GM19372 (cell line): ENCODE data around the gene SPATA31C1.
"Not testable (repeated sequence)": the region's sequence is repeated elsewhere in the genome, so short reads cannot be mapped to it uniquely, and the experiment has no call there.

ENCODE experiments used
- ATAC-seq: cut with Tn5 transposase; IDR thresholded peaks from one replicate; pipeline ENCODE4 v1.9.1; 2021; ENCODE audit warnings: mild to moderate bottlenecking, low read depth, moderate library complexity; ENCODE audit not compliant: unreplicated experiment

Gene SPATA31C1

DNA sequence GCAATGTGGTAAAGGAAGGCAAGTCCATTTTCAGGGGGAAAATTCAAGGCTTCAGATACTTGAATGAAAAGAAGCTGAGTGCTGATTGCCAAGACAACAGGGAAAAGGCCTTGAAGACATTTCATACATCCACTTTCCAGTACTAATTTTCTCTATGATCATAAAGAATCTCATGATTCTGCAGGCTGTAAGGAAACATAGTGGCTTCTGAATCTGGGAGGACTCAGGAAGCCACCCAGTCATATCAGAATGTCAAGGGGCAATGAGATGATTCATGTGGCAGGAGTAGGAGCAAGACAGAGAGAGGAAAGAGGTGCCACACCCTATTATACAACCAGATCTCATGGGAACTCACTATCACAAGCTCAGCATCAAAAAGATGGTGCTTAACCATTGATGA lies 11.4 kb downstream of the SPATA31C1 start:
- ATAC-seq, result not testable (repeated sequence)

DNA sequence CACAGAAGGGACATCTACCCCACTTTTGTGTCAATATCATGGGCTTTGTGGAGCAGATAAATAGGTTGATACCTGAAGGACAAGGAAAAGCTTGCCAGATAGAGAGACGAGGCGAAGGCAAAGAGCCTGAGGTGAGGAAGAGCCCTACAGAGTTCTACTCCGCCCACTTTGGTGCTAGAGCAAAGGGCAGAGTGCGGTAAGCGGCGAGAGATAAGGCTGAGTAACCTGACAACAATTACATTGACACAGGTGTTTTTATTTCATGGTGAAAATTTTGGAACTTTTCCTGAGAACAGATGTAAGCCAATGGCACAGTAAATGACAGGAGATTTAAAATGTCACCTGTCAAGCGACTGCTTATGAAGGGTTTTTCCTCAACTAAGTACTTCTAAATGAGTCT lies 16.7 kb downstream of the SPATA31C1 start:
- not testable (repeated sequence) for ATAC-seq

DNA sequence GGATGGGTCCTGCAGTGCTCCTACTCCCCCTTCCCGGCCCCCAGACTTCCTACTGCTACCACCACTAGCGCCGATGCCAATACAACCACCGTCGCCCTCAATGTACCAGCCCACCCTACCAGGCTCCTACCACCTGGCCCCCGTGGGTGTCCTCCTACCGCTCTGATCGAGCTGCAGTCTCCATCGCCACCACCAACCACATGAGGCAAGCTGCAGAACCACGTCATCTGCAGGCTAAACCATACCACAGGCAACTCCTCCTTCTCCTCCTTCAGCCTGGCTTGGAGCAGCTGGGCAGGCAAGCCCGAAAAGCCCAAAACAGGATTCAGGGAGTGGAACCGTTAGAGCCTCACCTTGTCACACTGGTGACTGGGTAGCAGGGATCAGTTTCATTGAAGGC lies 19.6 kb downstream of the SPATA31C1 start:
- not testable (repeated sequence) for ATAC-seq

DNA sequence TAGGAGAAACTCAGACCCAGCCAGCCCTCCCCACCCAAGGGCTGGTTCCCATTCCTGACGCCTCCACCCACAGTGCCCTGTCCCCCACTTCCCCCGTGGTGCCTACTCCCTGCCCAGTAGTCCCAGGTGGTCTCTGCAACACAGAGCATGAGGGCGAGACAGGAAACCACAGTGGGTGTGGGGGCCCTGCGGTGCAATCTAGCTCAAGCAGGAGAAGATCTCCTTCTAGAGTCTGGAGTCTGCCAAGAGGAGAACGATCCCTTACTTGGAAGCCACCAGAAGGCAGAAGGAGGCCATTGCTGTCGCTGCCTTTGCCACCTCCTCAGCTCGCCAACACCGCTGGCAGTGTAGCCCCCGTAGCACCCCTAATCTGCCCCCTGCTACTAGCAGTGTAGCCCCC lies 20.2 kb downstream of the SPATA31C1 start:
- not testable (repeated sequence) for ATAC-seq

DNA sequence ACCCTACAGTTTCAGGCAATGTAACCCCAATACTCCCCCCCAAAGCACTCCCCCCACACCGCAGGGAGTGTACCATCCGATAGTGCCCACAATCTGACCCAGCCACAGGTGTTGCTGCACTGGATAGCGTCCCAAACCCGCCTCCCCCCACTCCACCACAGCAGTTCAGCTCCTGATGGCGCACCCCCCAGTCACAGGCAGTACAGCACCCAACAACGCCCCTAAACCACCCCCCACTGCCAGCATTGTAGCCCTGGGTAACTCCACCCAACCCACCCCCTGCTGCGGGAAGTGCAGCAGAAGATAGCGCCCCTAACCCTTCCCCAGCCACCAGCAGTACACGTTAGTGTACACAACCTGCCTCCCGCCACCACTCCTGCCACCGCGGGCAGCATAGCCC lies 20.6 kb downstream of the SPATA31C1 start:
- not testable (repeated sequence) for ATAC-seq

DNA sequence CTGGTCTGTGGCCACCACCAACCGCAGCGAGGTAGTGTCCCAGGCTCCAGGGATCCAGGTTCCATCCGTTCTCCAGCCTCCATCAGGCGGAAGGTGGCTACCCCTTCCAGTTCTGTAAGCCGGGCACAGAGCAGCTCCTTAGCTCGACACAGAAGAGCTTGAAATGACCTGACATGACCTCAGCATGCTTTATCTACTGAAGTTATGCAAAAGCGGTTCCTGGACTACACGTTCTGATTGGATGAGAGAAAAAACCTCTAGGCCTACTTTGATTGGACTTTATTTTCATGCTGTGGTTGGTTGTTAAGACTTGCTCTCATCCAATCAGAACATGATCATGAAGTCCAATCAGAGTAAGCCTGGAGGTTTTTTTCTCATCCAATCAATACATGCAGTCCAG lies 21.3 kb downstream of the SPATA31C1 start:
- not testable (repeated sequence) for ATAC-seq

DNA sequence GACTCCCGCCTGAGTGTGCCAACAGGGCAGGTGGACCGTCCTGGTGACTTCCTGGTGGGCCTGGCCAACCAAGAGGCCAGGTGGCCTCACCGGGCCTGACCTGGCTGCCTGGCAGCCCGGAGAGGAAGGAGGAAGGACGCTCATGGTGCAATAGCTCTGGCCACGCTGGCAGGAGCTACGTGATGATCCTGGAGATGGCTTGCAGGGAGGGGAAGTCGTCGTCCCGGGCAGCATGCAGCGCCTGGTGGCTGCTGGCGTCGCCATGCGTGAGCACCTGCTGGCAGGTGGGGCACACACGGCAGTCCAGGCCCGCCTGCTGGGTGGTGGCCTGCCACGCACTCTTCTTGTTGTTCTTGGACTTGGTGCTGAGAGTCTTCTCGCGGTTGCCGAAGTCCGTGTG lies 26.3 kb downstream of the SPATA31C1 start:
- no peak for ATAC-seq

DNA sequence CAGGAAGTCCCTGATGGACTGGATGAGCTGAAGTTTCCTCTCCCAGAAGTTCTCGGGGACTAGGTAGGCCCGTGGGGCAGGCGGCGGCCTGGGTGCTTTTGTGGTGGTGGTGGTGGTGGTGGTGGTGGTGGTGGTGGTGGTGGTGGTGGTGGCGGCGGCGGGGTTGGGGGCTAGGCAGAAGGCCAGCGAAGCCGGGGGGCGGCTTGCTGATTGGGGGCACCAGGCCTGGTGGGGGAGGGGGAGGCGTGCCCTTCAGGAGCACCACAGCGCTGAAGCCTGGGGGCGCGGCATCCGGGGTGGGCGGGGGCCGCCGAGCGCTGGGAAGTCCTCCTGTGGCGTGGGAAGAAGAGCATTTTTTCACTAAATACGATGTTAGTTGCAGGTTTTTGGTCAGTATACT lies 26.9 kb downstream of the SPATA31C1 start:
- no peak for ATAC-seq

DNA sequence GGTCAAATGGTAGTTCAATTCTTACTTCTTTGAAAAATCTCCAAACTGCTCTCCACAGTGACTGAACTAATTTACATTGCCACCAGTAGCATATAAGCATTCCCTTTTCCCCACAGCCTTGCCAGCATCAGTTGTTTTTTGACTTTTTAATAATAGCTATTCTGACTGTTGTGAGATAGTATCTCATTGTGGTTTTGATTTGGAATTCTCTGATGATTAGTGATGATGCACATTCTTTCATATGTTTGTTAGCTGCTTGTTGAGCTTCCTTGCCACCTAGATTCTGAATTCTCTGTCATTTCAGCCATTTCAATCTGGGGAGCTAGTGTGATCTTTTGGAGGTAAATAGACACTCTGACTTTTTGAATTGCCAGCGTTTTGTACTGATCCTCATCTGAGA lies 32.5 kb downstream of the SPATA31C1 start:
- ATAC-seq, result no peak

DNA sequence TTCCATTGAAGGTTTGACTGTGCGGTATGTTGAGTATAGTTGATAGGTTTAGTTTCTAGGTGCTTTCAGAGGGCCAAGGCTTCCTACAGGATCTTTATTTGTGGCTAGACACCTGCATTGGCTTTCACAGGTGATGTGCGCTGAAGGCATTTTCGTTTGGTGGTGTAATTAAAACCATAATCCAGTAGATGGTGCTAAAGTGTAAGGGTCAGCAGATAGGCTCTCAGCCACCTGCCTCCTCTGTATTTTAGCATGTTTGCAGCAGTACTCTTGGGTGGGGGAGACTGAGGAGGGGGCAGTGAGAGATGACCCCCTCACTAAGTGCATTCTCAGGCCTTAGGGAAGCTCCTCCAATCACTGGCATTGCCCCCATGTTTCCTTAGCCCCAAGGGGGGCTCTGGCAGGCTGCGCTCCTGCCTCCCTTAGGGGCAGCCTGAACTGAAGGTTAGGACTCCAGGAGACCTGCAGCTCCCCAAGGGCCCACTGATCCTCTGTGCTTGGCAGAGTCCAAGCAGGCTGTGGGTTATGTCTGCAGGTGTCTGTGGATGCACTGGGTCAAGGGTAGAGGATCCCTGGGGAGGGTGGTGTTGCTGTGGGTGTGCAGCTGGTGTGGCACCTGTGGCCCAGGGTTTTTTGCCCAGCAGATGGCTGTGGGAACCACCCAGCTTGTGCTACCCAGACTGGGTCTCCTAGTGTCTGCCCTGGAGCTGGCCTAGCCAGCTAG lies 33.2 kb downstream of the SPATA31C1 start:
- no peak for ATAC-seq

DNA sequence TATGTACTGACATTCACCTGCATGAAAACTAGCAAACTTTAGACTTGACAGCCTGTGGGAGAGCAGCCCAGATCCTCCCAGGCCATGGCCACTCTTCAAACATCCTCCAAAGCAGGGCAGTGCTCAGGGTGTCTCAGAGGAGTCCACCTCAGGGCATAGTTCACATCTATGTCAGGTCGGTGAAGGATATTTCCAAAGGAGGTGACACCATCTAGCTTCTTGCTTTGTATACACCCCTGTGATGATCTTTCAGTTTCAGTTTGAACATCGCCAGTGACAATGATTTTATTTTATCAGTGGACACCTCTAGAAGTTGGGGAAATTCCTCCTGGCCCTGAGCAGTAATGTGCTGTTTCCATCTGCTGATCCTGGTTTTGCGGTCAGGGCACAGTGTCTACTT lies 36.5 kb downstream of the SPATA31C1 start:
- no peak for ATAC-seq

DNA sequence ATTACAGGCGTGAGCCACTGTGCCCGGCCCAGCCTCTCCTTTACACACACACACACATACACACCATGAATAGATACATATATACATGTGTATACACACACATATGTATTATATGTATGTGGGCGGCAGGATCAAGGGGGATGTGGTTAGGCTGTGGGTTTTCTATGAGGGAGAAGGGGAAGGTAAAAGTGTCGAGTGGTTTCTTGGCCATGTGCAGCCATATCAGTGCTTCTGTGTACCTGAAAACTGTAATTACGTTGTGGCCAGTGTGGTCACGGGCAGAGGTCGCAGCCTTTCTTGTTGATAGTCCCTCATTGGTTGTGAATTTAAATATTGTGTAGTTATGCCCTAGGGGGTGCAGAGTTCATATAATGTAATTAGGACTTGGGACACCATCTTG lies 40.1 kb downstream of the SPATA31C1 start:
- no peak for ATAC-seq

DNA sequence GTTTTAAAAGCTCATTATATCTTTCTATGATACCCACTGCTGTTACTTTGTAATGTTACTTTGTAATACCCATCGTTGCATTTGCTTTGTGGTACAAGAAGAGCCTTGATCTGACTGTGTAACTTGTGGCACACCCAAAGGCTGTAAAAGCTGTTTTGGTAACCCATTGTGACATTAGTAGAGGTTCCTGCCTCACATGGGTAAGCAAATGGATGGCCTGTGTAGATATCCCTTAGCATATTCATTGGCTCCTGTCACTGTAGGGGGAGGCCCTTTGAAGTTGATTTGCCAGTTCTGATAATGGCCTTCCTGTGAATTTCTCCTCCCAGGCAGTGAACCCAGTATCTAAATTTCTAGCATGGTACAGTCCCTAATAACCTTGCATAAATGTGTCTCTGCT lies 40.8 kb downstream of the SPATA31C1 start:
- no peak for ATAC-seq

DNA sequence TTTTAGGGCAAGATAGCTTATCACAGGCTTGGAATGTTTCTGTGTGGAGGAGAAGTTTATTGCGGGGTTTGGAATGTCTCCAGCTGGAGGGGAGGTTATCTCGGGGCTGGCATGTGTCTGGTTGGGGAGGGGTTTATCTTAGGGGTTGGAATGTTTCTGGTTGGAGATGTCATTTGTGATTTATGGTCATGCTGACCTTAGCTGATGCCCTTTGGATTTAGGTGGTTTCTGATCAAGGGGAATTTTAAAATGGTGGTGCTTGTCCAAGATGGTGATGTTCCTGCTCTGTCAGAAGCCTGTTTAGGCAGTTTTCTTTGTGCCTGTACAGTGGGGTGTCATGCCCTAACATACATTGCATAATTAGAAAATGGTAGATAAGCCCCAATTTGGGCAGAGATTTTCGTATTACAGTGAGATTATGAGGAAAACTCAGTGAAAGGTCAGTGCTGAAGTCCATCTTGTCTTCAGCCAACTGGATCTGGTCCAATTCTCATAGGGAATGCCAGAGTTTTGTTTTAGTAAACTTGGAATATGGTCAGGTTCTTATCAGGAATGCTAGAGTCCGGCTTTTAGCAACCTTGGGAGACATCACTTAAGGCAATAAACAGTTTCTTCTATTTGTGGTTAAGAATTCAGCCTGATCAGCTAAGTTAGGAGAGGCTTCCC lies 42.3 kb downstream of the SPATA31C1 start:
- no peak for ATAC-seq

DNA sequence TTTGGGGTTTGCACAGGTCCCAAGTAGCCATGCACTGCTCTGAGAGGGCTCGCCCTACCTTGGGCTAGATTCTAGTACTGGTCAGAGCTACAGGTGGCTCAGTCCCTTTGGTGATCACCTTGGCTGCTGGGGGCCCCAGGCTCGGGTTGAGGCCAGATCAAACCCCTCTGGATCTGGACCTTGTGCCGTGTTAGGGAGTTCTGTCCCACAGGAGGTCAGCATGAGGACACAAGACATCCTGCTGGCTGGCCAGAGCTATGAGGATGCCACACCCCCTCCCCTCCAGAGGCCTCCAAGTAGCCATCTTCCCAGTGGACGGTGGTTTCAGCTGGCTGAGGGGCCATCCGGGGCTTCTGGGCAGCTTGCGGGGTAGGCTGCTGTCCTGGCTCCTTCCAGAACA lies 46.0 kb downstream of the SPATA31C1 start:
- ATAC-seq, result no peak

DNA sequence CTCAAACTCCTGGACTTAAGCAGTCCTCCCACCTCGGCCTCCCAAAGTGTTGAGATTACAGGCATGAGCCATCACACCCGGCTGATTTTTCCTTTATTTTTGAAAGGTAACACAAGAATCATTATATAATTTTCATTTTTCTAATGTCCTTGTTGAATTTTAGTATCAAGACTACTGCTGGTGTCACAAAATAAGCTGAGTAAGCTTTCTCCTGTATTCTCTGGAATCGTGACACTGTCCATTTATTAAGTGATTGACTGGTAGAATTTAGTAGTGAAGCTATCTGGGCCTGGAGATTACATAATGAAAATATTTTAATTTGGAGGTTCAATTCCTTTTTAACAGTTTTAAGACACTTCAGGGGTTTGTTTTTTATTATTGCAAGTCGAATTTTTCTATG lies 47.1 kb downstream of the SPATA31C1 start:
- no peak for ATAC-seq

DNA sequence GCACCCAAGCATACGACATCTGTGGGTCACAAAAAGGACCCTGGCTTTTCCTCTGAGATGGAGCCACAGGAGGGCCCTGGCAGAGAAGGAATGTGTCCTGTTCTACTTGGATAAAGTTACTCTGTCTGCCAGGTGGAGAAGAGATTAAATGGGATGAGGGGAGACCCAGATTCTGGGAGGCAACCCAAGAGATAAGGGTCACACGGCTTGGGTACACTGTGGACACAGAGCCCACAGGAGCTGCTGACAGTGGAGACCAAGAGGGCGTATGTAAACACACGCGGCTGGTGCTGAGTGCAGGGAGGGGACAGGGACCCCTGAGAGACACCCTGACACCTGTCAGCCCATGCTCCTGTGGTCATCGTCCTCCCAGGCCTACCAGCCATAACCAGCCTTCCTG lies 50.4 kb downstream of the SPATA31C1 start:
- no peak for ATAC-seq

DNA sequence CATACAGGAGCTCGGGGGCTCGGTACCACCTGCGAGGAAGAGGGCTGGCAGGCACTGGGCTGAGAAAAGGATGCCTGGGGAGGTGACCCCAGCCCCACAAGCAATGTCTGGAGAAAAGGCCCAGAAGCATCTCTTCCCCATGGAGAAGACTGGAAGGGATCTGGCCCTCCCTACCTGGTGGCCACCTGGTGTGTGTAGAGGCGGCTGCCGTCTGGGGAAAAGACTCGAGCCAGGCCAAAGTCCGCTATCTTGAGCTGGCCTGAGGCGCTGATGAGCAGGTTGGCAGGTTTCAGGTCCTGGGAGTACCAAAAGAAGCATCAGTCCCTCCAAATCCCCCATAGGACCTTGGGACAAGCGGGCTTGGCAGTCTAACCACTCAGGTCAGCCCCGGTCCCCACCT lies 52.8 kb downstream of the SPATA31C1 start:
- no peak for ATAC-seq

DNA sequence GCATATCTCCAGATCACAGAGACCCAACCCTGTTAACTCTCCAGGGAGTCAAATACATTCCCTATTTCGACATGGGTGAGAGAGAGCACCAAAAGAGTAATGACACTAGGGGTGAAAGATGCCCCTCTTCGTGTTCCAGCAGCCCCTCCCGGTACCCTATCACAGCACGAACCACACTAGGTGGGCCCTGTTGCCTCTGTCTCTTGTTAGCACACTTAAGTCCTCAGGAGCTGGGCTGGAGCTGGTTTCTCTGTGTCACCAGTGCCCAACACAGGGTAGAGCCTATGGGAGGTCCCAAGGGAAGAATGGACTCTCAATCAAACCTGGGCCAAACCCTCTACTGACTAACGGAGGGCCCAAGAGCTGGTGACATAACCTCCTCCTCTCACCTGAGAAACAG lies 55.4 kb downstream of the SPATA31C1 start:
- no peak for ATAC-seq
